RWPE2 (cell line): ENCODE measurements around the gene CNKSR3.

Experiments used
- ATAC-seq: fragments of 200-7000 bp; cut with Tn5 transposase; 3 replicates; pipeline ENCODE4 v1.9.1; 2021; ENCODE audit warnings: low read depth
- DNase-seq: peaks from one replicate; pipeline ENCODE4 v3.0.0-alpha.2; 2020; ENCODE audit warnings: low spot score
- H3K27ac ChIP-seq: fragments of 450-650 bp; 2 replicates; pipeline ENCODE4 v1.5.1; 2017; ENCODE audit warnings: mild to moderate bottlenecking; ENCODE audit not compliant: poor library complexity, severe bottlenecking
- H3K27me3 ChIP-seq: fragments of 250-450 bp; sonication (Bioruptor Pico); 2 replicates; pipeline ENCODE4 v1.5.1; 2021; ENCODE audit warnings: mild to moderate bottlenecking, moderate library complexity; ENCODE audit not compliant: insufficient read depth, poor library complexity, severe bottlenecking
- H3K36me3 ChIP-seq: fragments of 250-450 bp; sonication (Bioruptor Pico); 2 replicates; pipeline ENCODE4 v1.5.1; 2020; ENCODE audit warnings: low read depth, mild to moderate bottlenecking, moderate library complexity
- H3K4me1 ChIP-seq: fragments of 250-450 bp; sonication (Bioruptor Pico); 2 replicates; pipeline ENCODE4 v1.5.1; 2021; ENCODE audit warnings: mild to moderate bottlenecking, moderate library complexity; ENCODE audit not compliant: insufficient read depth, poor library complexity, severe bottlenecking
- H3K4me3 ChIP-seq: fragments of 250-450 bp; sonication (Bioruptor Pico); 2 replicates; pipeline ENCODE4 v1.5.1; 2021; ENCODE audit warnings: mild to moderate bottlenecking, moderate library complexity; ENCODE audit not compliant: severe bottlenecking
- H3K9me3 ChIP-seq: fragments of 250-450 bp; sonication (Bioruptor Pico); 2 replicates; pipeline ENCODE4 v1.5.1; 2021; ENCODE audit warnings: mild to moderate bottlenecking, moderate library complexity; ENCODE audit not compliant: severe bottlenecking
- CTCF ChIP-seq: fragments of 450-650 bp; IDR thresholded peaks from one replicate; pipeline ENCODE4 v1.5.1; 2017; ENCODE audit warnings: mild to moderate bottlenecking, moderate library complexity; ENCODE audit not compliant: poor library complexity, severe bottlenecking

Gene CNKSR3

DNA sequence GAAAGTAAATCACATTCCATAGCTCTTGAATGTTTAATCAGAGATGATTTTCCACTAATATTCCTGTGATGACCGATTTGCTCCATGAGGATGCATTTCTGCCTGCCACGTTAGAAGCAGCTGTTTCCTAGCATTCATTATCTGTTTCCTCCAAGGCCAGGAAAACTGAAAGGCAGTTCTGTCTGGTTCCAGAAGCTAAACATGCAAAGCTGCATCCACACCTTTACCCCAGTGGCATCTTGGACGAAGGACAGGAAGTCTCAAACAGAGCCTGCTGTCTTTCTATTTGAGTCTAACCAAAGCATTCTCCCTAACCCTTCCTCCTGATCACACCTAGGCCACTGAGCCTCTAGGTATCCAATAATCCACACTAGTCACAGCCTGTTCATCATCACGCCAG lies 27.6 kb downstream of the CNKSR3 start:
- H3K9me3 ChIP-seq, result no peaks in the 10 kb centered on the region
- no peaks in the 10 kb centered on the region for H3K4me1 ChIP-seq
- ATAC-seq, result no peak

GRCh38 chr6:154481521-154482013 lies 28.9 kb downstream of the CNKSR3 start:
- no peak for TF ChIP-seq CTCF
- Histone ChIP-seq H3K27ac (no peak overlapping the region), H3K36me3 (no peaks in the 10 kb centered on the region)

More for the DNA sequence above, 27.6 kb downstream of the CNKSR3 start:
- no peak for TF ChIP-seq CTCF
- no peaks in the 10 kb centered on the region for H3K27me3 ChIP-seq
- H3K27ac ChIP-seq, result no peak overlapping the region
- no peak overlapping the region for H3K4me3 ChIP-seq
- no peak for DNase-seq
- H3K36me3 ChIP-seq, result no peaks in the 10 kb centered on the region

DNA sequence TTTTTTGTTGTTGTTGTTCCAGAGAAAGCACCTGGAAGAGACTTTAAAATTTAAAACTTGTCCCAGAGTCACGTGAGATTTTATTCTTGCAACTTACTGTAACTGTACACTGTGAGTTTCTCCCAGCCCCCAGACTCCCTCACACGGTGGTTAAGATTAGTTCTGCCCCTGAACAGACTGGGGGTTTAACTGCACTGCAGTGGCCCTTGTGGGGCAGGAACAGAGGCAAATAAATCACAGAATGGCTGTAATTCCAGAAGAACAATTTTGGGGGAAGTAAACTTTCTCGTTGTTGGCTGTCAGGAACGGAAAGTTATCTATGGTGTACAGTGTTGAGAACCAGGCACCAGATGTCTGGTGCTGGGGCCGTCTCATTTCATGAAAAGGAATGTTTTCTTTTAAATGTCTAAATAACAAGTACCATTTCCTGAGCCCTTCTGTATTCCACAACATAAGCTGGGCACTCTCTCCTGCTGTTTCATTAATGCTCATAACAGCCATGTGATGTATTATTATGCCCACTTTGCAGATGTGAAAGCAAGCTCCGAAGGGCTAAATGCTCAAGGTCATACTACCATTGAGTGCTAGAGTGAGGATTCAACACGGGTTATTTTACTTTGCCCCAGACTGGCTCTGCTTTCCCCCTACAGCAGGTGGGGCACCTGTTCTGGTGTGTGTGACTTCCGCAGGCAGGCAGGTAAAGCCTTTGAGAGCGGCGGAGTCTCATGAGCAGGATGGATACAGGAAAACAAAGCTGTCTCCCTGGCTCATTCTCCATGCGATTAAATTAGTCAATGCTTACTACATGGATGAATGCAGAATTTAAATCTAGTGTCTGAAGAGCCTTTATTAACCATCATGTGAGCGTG lies 30.5 kb downstream of the CNKSR3 start:
- H3K4me3 ChIP-seq, result no peak overlapping the region

More at GRCh38 chr6:154481521-154482013, 28.9 kb downstream of the CNKSR3 start:
- Histone ChIP-seq H3K27me3 (no peaks in the 10 kb centered on the region), H3K9me3 (no peaks in the 10 kb centered on the region), H3K4me1 (no peaks in the 10 kb centered on the region), H3K4me3 (no peak overlapping the region)
- ATAC-seq, result no peak
- no peak for DNase-seq

DNA sequence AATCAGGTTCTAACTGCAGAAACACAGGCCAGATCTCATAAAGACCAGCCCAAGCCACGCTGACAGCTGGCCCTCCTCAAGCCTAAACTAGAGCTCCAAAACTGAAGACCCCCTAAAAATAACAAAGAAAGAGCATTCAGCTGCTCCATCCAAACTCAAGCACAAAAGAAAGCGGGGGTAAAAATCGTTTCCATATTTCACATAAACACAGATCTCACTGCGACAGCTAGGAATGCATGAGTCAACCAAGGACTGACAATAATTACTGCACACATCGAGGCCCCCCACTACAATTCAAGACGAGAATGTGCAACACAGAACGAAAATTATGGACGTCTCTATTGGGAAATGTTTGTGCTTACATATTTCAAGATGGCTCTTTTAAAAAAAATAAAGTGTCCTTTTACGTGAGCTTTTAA lies 31.1 kb downstream of the CNKSR3 start:
- no peak overlapping the region for H3K4me3 ChIP-seq
- no peak for ATAC-seq
- no peaks in the 10 kb centered on the region for H3K9me3 ChIP-seq
- H3K27ac ChIP-seq, result no peak overlapping the region
- DNase-seq, result no peak
- no peaks in the 10 kb centered on the region for H3K4me1 ChIP-seq
- no peaks in the 10 kb centered on the region for H3K27me3 ChIP-seq
- TF ChIP-seq CTCF, result no peak
- no peaks in the 10 kb centered on the region for H3K36me3 ChIP-seq

More for the DNA sequence above, 30.5 kb downstream of the CNKSR3 start:
- no peak for TF ChIP-seq CTCF
- Histone ChIP-seq H3K27me3 (no peaks in the 10 kb centered on the region), H3K36me3 (no peaks in the 10 kb centered on the region), H3K4me1 (no peaks in the 10 kb centered on the region), H3K9me3 (no peaks in the 10 kb centered on the region), H3K27ac (no peak overlapping the region)
- ATAC-seq (no peak), DNase-seq (no peak)

GRCh38 chr6:154478701-154479060 lies 31.8 kb downstream of the CNKSR3 start:
- ATAC-seq (no peak), DNase-seq (no peak)
- Histone ChIP-seq H3K9me3 (no peaks in the 10 kb centered on the region), H3K4me1 (no peaks in the 10 kb centered on the region), H3K27ac (no peak overlapping the region), H3K4me3 (no peak overlapping the region), H3K27me3 (no peaks in the 10 kb centered on the region), H3K36me3 (no peaks in the 10 kb centered on the region)
- no peak for TF ChIP-seq CTCF
